Body of pancreas (tissue), 4 donors: ENCODE data around the gene GALNT2.

Experiments used
- CTCF ChIP-seq, 7 experiments: fragments of 450-650 bp in 4 of 7; fragments of 200-600 bp in 3 of 7; sonication (generic) in 3 of 7; IDR thresholded peaks; one replicate each; pipeline ENCODE4 v1.5.1; 2016 to 2019; ENCODE audit warnings: antibody characterized with exemption in 7 of 7
- POLR2A ChIP-seq, 3 donors: fragments of 450-650 bp; IDR thresholded peaks; one replicate each; pipeline ENCODE4 v1.6.1; 2016; ENCODE audit warnings: antibody characterized with exemption in 3 of 3, mild to moderate bottlenecking in 2 of 3

- no peak for TF ChIP-seq CTCF (IDR thresholded peaks at IDR 0.05)
- no peak for TF ChIP-seq POLR2A (IDR thresholded peaks at IDR 0.05)
Observed at GRCh38 chr1:230030122-230030821, 36.8 kb upstream of the GALNT2 start.
